ENCODE results near the gene SENP2.

SENP2 gene

DNA sequence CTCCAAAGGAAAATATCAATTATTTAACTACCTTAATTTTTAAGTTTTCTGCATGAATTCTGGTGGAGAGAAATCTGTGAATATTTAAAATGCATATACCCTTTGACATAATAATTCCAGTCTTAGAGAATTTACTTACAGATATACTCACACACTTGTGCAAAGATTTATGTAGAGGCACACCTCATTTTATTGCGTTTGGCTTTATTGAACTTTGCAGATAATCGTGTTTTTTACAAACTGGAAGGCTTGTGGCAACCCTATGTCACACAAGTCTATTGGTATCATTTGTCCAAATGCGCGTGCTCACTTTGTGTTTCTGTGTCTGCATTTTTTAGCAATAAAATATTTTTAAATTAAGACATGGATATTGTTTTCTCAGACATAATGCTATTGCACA is 81.5 kb downstream of the SENP2 start:
- no peak for DNase-seq (ENCODE audit: extremely low read depth, low read depth)
- no peak overlapping the region for H3K4me3 ChIP-seq (replicated peaks; ENCODE audit: low read depth, low read length)
- TF ChIP-seq, protein P1, sequence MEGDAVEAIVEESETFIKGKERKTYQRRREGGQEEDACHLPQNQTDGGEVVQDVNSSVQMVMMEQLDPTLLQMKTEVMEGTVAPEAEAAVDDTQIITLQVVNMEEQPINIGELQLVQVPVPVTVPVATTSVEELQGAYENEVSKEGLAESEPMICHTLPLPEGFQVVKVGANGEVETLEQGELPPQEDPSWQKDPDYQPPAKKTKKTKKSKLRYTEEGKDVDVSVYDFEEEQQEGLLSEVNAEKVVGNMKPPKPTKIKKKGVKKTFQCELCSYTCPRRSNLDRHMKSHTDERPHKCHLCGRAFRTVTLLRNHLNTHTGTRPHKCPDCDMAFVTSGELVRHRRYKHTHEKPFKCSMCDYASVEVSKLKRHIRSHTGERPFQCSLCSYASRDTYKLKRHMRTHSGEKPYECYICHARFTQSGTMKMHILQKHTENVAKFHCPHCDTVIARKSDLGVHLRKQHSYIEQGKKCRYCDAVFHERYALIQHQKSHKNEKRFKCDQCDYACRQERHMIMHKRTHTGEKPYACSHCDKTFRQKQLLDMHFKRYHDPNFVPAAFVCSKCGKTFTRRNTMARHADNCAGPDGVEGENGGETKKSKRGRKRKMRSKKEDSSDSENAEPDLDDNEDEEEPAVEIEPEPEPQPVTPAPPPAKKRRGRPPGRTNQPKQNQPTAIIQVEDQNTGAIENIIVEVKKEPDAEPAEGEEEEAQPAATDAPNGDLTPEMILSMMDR (IDR thresholded peaks at IDR 0.05; ENCODE audit: low read depth, low read length, missing control alignments) = no peak

DNA sequence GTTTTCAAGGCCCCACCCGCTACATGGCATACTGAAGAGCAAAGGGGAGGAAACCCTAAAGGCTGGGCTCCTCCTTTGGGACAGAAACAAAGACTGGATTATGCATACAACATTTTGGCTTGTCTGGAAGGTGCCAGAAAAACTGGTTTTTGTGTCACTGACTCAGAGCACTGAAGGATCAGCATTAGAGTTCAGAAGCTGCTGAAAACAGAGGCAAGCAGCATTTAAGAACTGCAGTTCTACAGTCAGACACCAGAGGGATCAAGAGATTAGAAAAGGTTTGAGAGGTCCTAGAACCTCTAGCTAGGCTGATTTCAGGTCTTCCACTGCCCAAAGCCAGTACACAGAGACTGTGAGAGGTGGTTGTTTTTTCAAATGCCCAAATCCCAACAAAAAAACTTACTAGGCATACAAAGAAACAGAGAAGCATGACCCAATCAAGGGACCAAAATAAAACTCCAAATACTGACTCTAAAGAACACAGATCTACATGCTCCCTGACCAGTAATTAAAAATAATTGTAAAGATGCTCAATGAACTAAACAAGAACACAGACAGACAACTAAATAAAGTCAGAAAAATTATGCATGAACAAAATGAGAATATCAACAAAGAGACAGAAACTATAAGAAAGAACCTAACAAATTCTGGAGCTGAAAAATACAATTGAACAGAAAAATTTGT is 91.2 kb downstream of the SENP2 start:
- DNase-seq (ENCODE audit: extremely low read depth, low read depth) = peak; percentile 67
- H3K4me3 ChIP-seq (replicated peaks; ENCODE audit: low read depth, low read length) = no peak overlapping the region
- TF ChIP-seq, protein P1 (IDR thresholded peaks at IDR 0.05; ENCODE audit: low read depth, low read length, missing control alignments) = peak; percentile 68

DNA sequence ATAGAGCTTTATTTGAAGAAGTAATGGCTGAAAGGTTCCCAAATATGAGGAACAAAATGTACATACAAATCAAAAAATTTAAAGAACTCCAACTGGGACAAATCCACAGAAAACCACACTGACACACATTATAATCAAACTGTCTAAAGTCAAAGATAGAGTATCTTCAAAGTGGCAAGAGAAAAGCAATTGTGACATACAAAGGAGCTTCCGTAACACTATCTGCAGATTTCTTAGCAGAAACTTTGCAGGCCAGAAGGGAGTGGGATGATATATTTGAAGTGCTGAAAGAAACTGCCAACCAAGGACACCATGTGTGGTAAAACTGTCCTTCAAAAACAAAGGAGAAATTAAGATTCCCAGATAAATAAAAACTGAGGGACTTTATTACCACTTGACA is 91.9 kb downstream of the SENP2 start:
- H3K4me3 ChIP-seq (replicated peaks; ENCODE audit: low read depth, low read length) = no peak overlapping the region
- DNase-seq (ENCODE audit: extremely low read depth, low read depth) = no peak
- TF ChIP-seq, protein P1 (IDR thresholded peaks at IDR 0.05; ENCODE audit: low read depth, low read length, missing control alignments) = no peak

DNA sequence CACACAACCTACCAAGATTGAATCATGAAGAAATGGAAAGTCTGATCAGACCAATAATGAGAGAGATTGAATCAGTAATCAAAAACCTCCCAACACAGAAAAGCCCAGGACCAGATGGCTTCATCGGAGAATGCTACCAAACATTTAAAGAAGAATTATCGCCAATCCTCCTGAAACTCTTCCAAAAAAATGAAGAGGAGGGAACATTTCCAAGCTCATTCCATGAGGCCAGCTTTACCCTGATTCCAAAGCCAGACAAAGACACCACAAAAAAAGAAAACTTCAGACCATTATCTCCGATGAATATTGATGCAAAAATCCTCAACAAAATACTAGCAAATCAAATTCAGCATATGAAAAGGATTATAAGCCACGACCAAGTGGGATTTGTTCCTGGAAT is 94.1 kb downstream of the SENP2 start:
- TF ChIP-seq, protein P1 (IDR thresholded peaks at IDR 0.05; ENCODE audit: low read depth, low read length, missing control alignments) = no peak
- no peak overlapping the region for H3K4me3 ChIP-seq (replicated peaks; ENCODE audit: low read depth, low read length)
- DNase-seq (ENCODE audit: extremely low read depth, low read depth) = no peak
